Occipital lobe (tissue), 2 donors: ENCODE results near the gene HERC2. TPM values are rescaled to one million over a fixed set of nuclear protein-coding genes. Genes with fewer than 3 reads are reported as not detected.
"Not testable (repeated sequence)": the region's sequence is repeated elsewhere in the genome, so short reads cannot be mapped to it uniquely, and the experiment has no call there.

ENCODE experiments used
- DNase-seq: peaks from one replicate; lab custom pipeline; 2025; lab: John Stamatoyannopoulos, UW
- total RNA-seq: library from RNA; depleted of rRNA; stranded (reverse); fragments of >200 nt; gene quantifications from one replicate; pipeline ENCODE4 v1.2.3, GENCODE V29; 2014

The HERC2 gene, protein sequence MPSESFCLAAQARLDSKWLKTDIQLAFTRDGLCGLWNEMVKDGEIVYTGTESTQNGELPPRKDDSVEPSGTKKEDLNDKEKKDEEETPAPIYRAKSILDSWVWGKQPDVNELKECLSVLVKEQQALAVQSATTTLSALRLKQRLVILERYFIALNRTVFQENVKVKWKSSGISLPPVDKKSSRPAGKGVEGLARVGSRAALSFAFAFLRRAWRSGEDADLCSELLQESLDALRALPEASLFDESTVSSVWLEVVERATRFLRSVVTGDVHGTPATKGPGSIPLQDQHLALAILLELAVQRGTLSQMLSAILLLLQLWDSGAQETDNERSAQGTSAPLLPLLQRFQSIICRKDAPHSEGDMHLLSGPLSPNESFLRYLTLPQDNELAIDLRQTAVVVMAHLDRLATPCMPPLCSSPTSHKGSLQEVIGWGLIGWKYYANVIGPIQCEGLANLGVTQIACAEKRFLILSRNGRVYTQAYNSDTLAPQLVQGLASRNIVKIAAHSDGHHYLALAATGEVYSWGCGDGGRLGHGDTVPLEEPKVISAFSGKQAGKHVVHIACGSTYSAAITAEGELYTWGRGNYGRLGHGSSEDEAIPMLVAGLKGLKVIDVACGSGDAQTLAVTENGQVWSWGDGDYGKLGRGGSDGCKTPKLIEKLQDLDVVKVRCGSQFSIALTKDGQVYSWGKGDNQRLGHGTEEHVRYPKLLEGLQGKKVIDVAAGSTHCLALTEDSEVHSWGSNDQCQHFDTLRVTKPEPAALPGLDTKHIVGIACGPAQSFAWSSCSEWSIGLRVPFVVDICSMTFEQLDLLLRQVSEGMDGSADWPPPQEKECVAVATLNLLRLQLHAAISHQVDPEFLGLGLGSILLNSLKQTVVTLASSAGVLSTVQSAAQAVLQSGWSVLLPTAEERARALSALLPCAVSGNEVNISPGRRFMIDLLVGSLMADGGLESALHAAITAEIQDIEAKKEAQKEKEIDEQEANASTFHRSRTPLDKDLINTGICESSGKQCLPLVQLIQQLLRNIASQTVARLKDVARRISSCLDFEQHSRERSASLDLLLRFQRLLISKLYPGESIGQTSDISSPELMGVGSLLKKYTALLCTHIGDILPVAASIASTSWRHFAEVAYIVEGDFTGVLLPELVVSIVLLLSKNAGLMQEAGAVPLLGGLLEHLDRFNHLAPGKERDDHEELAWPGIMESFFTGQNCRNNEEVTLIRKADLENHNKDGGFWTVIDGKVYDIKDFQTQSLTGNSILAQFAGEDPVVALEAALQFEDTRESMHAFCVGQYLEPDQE (N-terminal part only)
- total RNA-seq = 64.6 TPM

DNA sequence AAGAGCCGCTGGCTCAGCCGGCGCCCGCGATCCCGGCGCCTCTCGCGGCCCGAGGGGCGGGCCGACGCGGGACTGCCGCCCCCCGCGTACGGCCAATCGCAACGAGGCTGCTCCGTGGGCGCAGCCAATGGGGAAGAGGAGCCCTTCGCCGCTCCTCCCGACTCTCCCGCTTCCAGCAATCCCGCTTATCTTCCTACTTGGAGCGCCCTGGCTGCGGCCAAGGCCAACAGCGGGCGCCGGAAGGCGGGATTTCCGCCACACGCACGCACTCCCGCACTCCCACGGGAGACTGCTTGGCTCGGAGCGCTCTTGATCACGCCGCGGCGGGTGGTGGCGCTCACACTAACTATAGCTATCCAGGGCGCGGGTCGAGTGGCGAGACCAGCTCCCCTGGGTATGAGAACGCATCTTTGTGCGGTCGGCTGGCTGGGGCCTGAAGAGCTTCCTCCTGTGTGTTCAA, at the start of gene HERC2:
Gene HERC2, minus strand, starts transcription at position 51 of the 460 bp plus-strand sequence. CDS start 746 bp downstream, outside the sequence.
- not testable (repeated sequence) for DNase-seq

DNA sequence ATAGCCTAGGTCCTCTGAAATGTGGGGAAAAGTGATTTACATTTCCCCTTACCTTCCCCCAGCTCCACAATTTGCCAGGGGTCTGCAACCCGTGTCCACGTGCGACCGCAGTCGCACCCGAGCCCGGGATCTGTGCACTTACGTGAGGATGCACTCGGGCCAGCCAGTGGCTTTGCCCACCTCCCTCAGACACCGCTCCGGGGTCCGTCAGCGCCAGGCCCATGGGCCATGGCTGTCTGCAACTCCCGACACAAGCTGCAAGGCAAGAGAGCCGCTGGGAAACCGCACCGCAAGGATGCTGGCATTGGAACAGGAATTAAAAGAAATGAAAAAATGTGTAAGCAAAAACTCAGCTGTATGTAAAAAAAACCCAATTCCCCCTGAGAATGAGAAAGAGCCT, 43.5 kb upstream of the HERC2 start:
- DNase-seq = not testable (repeated sequence)

DNA sequence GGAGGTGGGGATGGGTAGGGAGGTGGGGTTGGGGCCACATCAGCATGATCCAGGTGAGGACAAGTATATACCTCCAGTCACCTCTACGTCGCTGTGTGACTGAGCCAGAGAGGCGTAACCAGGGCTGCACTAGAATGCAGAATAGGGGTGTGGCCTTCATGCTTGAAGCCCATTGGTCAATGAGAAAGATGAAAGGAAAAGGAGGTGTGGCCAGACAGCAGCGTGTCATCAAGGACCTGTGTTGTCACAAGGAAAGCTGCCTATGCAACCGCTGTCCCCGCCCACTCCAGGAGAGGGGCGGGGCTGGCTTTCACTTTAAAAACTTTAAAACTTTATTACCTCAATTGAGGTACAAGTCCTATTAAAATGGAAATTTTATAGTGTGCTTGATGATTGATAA, 36.0 kb upstream of the HERC2 start, which contains the start of gene GOLGA6L24:
Gene GOLGA6L24, minus strand, starts transcription at position 101 of the 400 bp plus-strand sequence. Its CDS starts 61 bp downstream, at position 40.
- DNase-seq = not testable (repeated sequence)

DNA sequence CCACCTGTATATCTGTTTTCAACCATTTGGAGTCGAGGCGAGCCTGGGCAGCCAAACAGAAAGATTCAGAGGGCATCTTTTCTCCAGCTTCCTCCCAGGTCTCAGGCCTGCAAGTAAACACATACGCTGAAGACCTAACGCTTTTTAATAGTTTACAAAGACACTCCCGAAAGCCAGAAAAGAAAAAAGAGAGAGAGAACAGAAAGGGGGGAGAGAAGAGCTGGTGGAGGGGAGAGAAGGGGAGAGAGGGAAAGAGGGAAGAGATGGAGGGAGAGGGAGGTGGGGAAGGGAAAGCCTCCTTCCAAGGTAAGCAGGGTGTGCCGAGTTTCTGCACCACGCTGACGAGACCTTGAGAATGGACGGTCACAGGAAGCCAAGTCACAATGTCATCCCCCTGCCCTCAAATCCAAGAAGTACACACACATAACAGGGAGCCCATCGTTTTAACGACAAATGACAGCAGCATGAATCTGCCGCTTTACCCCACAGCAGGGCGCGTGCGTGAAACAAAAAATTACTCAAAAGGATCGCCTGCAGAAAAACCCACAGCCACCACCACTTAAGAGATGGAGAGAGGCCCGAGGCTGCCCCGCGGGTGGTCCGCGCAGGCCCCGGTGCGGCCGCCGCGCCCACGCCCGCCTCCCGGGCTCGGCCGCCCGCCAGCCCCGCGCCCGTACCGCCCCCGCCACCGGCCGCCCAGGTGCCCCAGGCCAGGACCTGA, 461 bp downstream of the HERC2 start:
- DNase-seq = not testable (repeated sequence)

DNA sequence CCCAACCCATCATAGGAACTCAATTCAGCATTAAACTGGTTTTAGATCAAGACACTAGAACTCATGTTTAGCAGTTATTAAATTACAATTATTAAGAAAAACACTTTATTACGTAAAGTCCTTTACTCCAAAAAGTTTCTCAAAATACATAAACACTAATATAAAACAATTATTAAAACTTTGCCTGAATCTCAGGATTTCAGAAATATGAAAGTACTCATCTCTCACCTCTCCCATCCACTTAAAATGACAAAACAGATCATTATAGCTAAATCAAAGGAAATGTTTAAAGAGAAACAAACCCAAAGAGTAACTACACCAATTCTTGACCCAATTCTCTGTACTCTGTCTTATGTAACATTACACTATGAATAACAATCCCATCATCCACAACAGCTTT, 2.3 kb downstream of the HERC2 start:
- not testable (repeated sequence) for DNase-seq

DNA sequence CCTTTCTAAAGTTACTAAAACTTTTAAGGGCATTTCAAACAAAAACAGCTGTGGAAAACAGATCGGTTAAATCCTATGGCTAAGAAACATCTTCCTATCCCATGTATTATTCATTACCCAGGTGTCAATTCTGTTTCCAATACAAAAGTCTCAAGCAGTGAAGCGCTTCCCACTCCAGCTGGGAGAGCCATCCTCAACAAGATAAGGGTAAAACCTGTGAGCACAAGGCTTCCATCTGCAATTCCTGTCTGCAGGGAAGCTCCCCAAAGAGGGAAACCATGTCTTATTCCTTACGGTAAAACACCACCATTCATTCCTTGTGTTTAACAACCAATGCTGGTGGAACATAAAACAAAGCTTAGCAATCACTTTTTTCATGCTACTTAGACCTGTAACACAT, 3.2 kb downstream of the HERC2 start:
- not testable (repeated sequence) for DNase-seq

DNA sequence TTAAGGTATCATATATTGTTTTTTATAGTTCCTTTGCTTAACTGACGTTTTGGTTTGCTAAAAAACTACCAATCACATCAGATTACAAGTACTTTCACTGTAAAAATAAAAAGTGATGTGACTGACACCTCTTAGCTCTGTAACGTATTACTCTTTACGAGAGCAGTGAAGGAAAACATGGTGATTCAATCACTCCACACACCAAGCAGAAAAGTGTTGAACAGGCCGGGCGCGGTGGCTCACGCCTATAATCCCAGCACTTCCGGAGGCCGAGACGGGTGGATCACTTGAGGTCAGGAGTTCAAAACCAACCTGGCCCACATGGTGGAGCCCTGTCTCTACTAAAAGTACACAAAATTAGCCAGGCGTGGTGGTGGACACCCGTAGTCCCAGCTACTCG, 3.9 kb downstream of the HERC2 start:
- DNase-seq = not testable (repeated sequence)

DNA sequence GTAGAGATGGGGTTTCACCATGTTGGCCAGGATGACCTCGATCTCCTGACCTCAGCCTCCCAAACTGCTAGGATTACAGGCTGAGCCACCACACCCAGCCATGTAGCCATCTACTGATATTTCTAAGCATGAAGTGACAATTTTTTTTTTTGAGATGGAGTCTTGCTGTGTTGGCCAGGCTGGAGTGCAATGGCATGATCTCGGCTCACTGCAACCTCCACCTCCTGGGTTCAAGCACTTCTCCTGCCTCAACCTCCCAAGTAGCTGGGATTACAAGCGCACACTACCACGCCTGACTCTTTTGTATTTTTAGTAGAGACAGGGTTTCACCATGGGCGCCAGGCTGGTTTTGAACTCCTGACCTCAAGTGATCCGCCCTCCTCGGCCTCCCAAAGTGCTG, 5.0 kb downstream of the HERC2 start:
- DNase-seq = not testable (repeated sequence)

DNA sequence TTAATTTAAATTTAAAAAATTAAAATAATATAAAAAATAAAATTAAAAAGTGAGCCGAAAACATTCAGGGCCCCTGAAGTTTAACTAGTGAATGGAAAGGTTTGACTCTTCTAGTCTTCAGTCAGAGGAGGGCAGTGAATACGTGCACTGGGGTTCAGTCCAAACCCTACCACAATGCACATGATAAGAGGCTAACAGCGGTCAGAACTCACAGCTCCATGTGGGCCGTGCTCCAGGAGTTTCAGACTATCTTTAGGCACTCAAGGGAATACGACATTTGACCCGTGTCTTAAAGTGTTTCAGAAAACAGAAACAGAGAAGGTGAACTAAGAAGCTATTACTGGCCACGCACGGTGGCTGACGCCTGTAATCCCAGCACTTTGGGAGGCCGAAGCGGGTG, 11.5 kb downstream of the HERC2 start:
- not testable (repeated sequence) for DNase-seq

DNA sequence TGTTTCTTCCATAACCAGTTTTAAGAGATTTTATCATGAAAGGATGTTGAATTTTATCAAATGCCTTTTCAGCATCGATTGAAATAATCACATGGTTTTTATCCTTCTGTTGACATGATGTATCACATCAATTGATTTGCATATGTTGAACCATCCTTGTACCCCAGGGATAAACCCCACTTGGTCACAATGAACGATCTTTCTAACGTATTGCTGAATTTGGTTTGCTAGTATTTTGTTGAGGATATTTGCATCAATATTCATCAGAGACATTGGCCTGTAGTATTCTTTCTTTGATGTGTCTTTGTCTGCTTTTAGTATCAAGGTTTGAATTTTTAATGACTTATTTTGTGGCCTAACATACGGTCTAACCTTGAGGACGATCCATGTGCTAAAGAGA, 13.3 kb downstream of the HERC2 start:
- not testable (repeated sequence) for DNase-seq

DNA sequence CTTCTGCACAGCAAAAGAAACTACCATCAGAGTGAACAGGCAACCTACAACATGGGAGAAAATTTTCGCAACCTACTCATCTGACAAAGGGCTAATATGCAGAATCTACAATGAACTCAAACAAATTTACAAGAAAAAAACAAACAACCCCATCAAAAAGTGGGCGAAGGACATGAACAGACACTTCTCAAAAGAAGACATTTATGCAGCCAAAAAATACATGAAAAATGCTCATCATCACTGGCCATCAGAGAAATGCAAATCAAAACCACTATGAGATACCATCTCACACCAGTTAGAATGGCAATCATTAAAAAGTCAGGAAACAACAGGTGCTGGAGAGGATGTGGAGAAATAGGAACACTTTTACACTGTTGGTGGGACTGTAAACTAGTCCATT, 16.3 kb downstream of the HERC2 start:
- not testable (repeated sequence) for DNase-seq

DNA sequence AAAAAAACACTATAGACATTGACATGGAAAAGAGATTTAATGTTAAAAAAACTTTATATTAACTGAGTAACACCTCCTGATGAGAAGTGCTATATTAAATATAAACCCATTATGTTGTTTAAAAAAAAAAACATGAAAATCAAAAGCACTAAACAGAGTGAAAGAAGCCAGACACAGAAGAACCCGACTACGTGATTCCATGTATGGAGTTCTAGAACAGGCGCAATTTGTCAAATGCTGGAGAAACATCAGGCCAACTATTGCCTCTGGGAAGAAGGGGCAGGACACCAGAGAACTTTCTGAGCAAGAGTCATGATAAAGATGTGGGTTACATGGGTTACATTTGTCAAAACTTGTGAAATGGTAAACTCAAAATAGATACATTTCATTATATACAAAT, 24.5 kb downstream of the HERC2 start:
- DNase-seq = not testable (repeated sequence)

DNA sequence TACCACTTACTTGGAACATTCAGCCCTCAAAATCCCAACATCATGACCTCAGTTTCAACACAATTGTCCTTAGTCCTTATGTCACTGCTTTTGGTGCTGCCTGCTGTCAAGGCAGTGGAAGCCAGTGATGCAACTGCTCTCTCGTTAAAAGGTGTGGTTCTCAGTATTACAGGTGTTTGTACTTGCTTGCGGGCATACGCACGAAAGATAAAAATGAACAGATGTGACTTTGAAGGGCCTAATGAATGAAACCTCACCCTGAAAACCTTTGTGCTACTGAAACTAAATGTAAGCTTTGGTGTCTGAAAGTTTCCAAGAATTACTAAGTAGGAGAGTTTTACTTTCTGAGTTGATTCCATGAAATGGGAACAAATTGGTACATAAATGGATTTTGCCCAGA, 25.2 kb downstream of the HERC2 start:
- DNase-seq = not testable (repeated sequence)

DNA sequence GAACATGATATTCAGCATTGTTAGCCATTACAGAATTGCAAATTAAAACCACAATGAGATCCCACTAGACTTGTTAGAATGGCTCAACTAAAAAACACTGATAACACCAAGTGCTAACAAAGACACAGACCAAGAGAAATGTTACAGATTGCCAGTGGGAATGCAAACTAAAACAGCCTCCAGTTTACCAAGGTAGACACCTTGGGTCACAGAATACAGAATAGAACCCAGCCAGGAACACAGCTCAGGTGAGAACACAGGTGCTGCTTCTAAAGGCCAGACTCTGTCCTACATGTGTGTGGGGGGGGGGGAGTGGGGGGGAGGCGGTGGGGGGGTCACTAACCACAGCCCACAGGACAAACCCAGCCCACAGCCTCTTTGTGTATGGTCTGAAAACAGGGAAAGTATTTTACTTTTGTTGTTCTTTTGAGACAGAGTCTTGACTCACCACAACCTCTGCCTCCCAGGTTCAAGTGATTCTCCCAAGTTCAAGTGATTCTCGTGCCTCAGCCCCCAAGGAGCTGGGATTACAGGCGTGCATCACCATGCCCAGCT, 26.9 kb downstream of the HERC2 start:
- not testable (repeated sequence) for DNase-seq

DNA sequence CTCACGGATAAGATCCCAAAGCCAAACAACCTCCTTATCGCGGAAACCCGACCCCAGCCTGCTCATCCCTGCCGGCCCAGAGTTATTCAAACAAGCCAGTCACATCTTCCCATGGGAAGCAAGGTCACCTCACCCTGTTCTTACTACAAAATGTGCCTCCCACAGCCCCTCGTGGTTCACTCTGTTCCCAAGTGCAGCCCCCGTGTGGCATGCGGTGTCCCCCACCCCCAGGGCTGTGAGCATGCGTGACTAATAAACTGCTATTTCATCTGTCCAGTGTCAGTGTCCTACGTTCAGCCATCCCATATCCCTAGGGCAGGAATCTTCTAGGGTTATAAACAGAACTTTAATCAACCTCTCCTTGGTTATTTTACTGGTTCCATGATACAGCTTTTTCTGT, 27.4 kb downstream of the HERC2 start:
- DNase-seq = not testable (repeated sequence)

DNA sequence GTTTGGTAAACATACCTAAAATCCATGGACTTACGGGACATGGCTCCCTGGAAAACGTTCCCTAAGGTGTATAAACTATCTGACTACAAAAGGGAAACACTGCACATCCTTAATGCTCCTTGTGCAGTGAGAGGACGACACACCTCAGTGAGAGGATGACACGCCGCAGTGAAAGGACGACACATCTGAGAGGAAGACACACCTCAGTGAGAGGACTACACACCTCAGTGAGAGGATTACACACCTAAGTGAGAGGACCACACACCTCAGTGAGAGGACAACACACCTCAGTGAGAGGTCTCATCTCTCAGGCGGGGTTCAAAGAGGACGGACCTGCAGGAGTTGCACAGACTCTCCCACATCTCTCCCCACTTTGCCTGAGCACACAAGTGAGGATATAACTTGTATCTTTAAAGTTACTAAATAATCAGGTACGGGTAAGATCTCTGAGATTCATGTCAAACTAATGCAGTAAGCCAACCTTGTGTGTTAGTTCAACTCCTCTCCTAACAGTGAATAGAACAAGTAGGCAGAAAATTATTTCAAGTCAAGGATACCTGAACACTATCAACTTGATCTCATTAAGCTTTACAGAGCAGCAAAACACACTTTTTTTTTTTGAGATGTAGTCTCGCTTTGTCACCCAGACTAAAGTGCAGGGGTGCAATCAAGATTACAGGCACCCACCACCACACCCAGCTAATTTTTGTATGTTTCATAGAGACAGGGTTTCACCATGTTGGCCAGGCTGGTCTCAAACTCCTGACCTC, 32.1 kb downstream of the HERC2 start:
- no peak for DNase-seq

DNA sequence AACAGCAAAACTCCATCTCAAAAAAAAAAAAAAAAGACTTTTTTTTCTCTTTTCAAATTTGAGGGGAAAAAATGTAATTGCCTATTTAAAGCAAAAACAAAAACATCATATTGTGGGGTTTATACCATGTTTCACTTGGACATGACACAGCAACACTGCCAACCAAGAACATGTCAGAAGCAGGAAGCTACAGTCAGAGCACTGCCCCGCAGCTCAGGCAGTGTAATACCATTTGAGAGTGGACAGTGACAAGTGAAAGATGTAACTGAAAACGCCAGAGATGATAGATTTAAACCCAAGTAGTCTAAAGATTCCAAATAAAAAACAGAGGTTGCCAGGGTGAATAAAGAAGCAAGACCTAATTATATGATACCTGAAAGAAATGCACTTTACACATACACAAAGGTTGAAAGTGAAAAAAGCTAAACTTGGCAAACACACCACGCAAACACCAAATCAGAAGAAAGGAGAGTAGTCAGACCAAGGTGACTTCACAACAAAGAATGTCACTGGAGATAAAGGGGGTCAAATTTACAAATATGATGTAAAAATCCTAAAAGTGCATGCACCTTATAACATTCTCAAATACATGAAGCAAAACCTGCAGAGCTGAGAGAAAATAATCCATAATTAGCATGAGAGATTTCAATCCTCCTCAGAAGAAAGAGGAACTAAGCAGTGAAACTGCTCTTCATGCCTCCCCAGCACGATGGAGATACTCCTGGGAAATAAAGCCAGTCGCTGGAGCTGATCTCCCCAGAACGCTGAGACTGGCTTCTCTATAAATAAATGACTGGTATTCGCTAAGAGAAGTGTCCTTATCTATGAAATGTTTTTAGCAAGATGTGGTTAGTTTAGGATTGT, 32.9 kb downstream of the HERC2 start:
- not testable (repeated sequence) for DNase-seq

DNA sequence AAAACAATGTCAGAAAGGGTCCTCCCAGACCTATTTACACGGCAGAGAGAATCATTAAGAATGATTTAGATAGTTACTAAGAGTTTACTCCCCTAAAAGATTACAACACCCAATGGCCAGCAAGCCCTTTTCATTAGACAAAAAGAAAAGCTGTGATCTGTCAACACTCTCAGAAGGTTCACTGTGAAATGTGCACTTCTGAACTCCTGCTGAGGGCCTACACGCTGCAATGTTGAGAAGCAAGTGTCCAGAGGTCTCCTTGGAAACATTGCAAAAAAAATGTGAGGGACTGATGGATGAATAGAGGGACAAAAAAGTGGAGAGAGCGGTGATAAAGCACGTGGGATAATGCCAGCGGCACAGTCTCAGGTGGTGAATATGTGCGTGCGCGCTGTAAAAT, 35.3 kb downstream of the HERC2 start:
- not testable (repeated sequence) for DNase-seq
